ENCODE results near the gene NME1. TPM values are rescaled to one million over a fixed set of nuclear protein-coding genes. Genes with fewer than 3 reads are reported as not detected.

The NME1 gene
- total and polyA plus RNA-seq, 9 of the 15 experiments (the other 6 are each of a cell fraction or from before 2014, with no cell fraction given), result 449 to 1,588 (median 604) TPM

DNA sequence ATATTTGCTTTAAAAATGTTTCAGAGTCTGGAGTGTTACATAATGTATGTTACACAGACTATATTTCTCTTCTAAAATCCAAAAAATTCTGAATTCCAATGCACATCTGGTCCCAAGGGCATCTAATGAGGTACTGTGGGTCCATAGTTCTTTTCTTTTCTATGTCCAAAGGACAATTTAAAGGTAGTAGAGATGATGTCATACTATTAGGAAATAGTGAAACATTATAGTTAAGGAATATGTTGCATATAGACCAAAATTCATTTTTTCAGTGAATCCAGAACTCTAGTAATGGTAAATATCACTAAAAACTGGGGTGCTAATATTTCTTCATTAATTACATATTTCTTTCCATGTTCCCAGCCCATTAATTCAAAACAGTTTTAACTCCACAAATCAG lies 35.8 kb downstream of the NME1 start (continued):
- TF ChIP-seq, protein P1, sequence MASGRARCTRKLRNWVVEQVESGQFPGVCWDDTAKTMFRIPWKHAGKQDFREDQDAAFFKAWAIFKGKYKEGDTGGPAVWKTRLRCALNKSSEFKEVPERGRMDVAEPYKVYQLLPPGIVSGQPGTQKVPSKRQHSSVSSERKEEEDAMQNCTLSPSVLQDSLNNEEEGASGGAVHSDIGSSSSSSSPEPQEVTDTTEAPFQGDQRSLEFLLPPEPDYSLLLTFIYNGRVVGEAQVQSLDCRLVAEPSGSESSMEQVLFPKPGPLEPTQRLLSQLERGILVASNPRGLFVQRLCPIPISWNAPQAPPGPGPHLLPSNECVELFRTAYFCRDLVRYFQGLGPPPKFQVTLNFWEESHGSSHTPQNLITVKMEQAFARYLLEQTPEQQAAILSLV (tag; IDR thresholded peaks at IDR 0.05), result no peak
- TF ChIP-seq, protein P2, sequence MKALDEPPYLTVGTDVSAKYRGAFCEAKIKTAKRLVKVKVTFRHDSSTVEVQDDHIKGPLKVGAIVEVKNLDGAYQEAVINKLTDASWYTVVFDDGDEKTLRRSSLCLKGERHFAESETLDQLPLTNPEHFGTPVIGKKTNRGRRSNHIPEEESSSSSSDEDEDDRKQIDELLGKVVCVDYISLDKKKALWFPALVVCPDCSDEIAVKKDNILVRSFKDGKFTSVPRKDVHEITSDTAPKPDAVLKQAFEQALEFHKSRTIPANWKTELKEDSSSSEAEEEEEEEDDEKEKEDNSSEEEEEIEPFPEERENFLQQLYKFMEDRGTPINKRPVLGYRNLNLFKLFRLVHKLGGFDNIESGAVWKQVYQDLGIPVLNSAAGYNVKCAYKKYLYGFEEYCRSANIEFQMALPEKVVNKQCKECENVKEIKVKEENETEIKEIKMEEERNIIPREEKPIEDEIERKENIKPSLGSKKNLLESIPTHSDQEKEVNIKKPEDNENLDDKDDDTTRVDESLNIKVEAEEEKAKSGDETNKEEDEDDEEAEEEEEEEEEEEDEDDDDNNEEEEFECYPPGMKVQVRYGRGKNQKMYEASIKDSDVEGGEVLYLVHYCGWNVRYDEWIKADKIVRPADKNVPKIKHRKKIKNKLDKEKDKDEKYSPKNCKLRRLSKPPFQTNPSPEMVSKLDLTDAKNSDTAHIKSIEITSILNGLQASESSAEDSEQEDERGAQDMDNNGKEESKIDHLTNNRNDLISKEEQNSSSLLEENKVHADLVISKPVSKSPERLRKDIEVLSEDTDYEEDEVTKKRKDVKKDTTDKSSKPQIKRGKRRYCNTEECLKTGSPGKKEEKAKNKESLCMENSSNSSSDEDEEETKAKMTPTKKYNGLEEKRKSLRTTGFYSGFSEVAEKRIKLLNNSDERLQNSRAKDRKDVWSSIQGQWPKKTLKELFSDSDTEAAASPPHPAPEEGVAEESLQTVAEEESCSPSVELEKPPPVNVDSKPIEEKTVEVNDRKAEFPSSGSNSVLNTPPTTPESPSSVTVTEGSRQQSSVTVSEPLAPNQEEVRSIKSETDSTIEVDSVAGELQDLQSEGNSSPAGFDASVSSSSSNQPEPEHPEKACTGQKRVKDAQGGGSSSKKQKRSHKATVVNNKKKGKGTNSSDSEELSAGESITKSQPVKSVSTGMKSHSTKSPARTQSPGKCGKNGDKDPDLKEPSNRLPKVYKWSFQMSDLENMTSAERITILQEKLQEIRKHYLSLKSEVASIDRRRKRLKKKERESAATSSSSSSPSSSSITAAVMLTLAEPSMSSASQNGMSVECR (CRISPR knock-in tag; IDR thresholded peaks at IDR 0.05), result no peak
- TF ChIP-seq ATF7 (IDR thresholded peaks at IDR 0.05), result peak; percentile 33; the same call in 1 of the 2 replicates
- no peak for TF ChIP-seq ZNF75A (CRISPR knock-in tag; IDR thresholded peaks at IDR 0.05)
- TF ChIP-seq, protein P3, sequence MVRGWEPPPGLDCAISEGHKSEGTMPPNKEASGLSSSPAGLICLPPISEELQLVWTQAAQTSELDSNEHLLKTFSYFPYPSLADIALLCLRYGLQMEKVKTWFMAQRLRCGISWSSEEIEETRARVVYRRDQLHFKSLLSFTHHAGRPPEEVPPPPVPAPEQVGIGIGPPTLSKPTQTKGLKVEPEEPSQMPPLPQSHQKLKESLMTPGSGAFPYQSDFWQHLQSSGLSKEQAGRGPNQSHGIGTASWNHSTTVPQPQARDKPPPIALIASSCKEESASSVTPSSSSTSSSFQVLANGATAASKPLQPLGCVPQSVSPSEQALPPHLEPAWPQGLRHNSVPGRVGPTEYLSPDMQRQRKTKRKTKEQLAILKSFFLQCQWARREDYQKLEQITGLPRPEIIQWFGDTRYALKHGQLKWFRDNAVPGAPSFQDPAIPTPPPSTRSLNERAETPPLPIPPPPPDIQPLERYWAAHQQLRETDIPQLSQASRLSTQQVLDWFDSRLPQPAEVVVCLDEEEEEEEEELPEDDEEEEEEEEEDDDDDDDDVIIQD (CRISPR knock-in tag; IDR thresholded peaks at IDR 0.05), result no peak
- no peak for TF ChIP-seq ARID1B (IDR thresholded peaks at IDR 0.05)
- no peak for TF ChIP-seq ZEB2 (IDR thresholded peaks at IDR 0.05)
- TF ChIP-seq, protein P4, sequence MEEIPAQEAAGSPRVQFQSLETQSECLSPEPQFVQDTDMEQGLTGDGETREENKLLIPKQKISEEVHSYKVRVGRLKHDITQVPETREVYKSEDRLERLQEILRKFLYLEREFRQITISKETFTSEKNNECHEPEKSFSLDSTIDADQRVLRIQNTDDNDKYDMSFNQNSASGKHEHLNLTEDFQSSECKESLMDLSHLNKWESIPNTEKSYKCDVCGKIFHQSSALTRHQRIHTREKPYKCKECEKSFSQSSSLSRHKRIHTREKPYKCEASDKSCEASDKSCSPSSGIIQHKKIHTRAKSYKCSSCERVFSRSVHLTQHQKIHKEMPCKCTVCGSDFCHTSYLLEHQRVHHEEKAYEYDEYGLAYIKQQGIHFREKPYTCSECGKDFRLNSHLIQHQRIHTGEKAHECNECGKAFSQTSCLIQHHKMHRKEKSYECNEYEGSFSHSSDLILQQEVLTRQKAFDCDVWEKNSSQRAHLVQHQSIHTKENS (CRISPR knock-in tag; IDR thresholded peaks at IDR 0.05), result no peak
- TF ChIP-seq ARHGAP35 (IDR thresholded peaks at IDR 0.05; ENCODE audit: partially characterized antibody), result no peak
- TF ChIP-seq GATAD2A (IDR thresholded peaks at IDR 0.05), result no peak
- TF ChIP-seq ZFP36 (IDR thresholded peaks at IDR 0.05; ENCODE audit: low read depth, low read length, partially characterized antibody), result no peak
- no peak for TF ChIP-seq SETDB1 (IDR thresholded peaks at IDR 0.05; ENCODE audit: low read length)

All from K562 (cell line).